ENCODE measurements around the gene LRRC59.

LRRC59 gene

GRCh38 chr17:50349243-50349600 is 48.1 kb downstream of the LRRC59 start:
- H2AFZ ChIP-seq (ENCODE audit: low read depth, low read length), result no peak overlapping the region
- H3K4me2 ChIP-seq (ENCODE audit: low read length), result no peak overlapping the region
- H3K4me1 ChIP-seq (ENCODE audit: low read length), result peaks cover 16% of the 10 kb centered on the region
- H3K79me2 ChIP-seq (ENCODE audit: low read length), result peaks cover 25% of the 10 kb centered on the region
- no peak overlapping the region for H3K4me3 ChIP-seq (ENCODE audit: low read length)
- no peaks in the 10 kb centered on the region for H3K9me3 ChIP-seq (ENCODE audit: insufficient read depth, low read length)
- peaks cover 28% of the 10 kb centered on the region; the same call in 1 of the 2 replicates for H4K20me1 ChIP-seq (ENCODE audit: insufficient read depth, low read length)
- TF ChIP-seq, protein P1, sequence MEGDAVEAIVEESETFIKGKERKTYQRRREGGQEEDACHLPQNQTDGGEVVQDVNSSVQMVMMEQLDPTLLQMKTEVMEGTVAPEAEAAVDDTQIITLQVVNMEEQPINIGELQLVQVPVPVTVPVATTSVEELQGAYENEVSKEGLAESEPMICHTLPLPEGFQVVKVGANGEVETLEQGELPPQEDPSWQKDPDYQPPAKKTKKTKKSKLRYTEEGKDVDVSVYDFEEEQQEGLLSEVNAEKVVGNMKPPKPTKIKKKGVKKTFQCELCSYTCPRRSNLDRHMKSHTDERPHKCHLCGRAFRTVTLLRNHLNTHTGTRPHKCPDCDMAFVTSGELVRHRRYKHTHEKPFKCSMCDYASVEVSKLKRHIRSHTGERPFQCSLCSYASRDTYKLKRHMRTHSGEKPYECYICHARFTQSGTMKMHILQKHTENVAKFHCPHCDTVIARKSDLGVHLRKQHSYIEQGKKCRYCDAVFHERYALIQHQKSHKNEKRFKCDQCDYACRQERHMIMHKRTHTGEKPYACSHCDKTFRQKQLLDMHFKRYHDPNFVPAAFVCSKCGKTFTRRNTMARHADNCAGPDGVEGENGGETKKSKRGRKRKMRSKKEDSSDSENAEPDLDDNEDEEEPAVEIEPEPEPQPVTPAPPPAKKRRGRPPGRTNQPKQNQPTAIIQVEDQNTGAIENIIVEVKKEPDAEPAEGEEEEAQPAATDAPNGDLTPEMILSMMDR (IDR thresholded peaks at IDR 0.05; ENCODE audit: low read depth, low read length), result no peak
- TF ChIP-seq EZH2phosphoT487 (IDR thresholded peaks at IDR 0.05; ENCODE audit: low read depth), result no peak
- H3K9ac ChIP-seq (ENCODE audit: low read length), result no peak overlapping the region
- no peaks in the 10 kb centered on the region for H3K36me3 ChIP-seq (replicated peaks; ENCODE audit: low read depth, low read length)
- no peaks in the 10 kb centered on the region for H3K27me3 ChIP-seq (ENCODE audit: low read depth, low read length)
- no peak overlapping the region for H3K27ac ChIP-seq (ENCODE audit: low read length)

- Histone ChIP-seq H3K4me1 (ENCODE audit: low read length) (peaks cover 16% of the 10 kb centered on the region), H3K27ac (ENCODE audit: low read length) (no peak overlapping the region), H3K36me3 (replicated peaks; ENCODE audit: low read depth, low read length) (no peaks in the 10 kb centered on the region), H3K9ac (ENCODE audit: low read length) (no peak overlapping the region), H2AFZ (ENCODE audit: low read depth, low read length) (no peak overlapping the region), H3K4me3 (ENCODE audit: low read length) (no peak overlapping the region), H3K4me2 (ENCODE audit: low read length) (no peak overlapping the region), H3K9me3 (ENCODE audit: insufficient read depth, low read length) (no peaks in the 10 kb centered on the region), H3K27me3 (ENCODE audit: low read depth, low read length) (no peaks in the 10 kb centered on the region), H3K79me2 (ENCODE audit: low read length) (peaks cover 25% of the 10 kb centered on the region), H4K20me1 (ENCODE audit: insufficient read depth, low read length) (peaks cover 28% of the 10 kb centered on the region; the same call in 1 of the 2 replicates)
- no peak for TF ChIP-seq EZH2phosphoT487 (IDR thresholded peaks at IDR 0.05; ENCODE audit: low read depth)
- TF ChIP-seq, protein P1 (IDR thresholded peaks at IDR 0.05; ENCODE audit: low read depth, low read length), result no peak
Measured at GRCh38 chr17:50348522-50349242, 48.6 kb downstream of the LRRC59 start.

DNA sequence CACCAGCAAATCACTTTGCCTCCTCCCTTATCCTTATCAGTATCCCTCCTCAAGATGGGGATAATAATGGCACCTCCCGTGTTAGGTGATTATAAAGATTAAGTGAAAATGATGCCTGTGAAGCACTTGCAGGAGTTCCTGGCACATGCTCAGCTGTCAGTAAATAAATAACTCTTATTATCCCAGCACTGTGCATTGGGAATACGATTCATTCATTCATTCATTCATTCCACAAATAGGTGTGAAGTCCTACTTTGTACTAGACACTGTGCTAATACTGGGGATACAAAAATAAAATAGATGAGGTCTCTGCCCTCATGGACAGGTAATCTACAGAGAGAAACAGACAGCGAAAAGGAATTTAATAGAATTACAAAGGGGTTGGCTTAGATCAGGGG is 49.4 kb downstream of the LRRC59 start:
- Histone ChIP-seq H2AFZ (ENCODE audit: low read depth, low read length) (no peak overlapping the region), H3K4me3 (ENCODE audit: low read length) (no peak overlapping the region), H3K79me2 (ENCODE audit: low read length) (peaks cover 25% of the 10 kb centered on the region), H4K20me1 (ENCODE audit: insufficient read depth, low read length) (peaks cover 28% of the 10 kb centered on the region; the same call in 1 of the 2 replicates), H3K4me1 (ENCODE audit: low read length) (peaks cover 16% of the 10 kb centered on the region), H3K27me3 (ENCODE audit: low read depth, low read length) (no peaks in the 10 kb centered on the region), H3K36me3 (replicated peaks; ENCODE audit: low read depth, low read length) (no peaks in the 10 kb centered on the region), H3K9me3 (ENCODE audit: insufficient read depth, low read length) (no peaks in the 10 kb centered on the region), H3K4me2 (ENCODE audit: low read length) (no peak overlapping the region), H3K9ac (ENCODE audit: low read length) (no peak overlapping the region), H3K27ac (ENCODE audit: low read length) (no peak overlapping the region)
- TF ChIP-seq, protein P1 (IDR thresholded peaks at IDR 0.05; ENCODE audit: low read depth, low read length), result no peak
- no peak for TF ChIP-seq EZH2phosphoT487 (IDR thresholded peaks at IDR 0.05; ENCODE audit: low read depth)

DNA sequence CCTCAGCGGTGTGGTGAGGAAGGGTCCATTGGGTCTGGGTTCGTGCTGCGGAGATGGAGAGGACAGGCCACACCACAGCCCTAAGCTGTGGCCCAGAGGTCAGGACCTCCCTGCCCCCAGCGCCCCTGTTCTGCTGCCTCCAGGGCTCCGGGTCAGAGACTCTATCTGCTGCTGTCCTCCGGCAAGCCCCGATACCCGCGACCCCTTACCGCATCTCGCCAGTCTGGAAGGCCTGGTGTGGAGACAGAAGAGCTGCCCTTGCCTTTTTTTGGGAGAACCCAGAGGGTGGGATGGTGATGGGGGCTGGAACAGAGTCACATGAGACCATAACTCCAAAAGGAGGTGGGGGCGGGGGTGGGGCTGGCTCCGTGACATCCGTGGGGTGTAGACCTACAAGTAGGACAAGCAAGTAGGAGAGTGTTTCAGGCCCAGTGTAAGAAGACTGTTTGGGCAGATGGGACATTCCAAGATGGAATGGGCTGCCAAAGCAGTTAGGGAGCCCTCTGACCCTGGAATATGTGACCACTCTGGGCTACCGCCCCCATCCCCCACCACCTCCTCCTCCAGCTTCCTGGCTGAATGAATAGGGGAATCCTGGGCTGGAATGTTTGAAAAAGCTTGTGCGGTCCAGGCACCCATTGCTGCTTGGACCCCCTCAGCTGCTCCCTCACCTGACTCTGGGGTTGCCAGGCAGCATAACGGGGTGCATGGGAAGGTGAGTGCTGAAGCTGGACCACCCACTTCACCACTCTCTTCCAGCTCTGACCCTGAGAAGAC is 50.0 kb downstream of the LRRC59 start:
- Histone ChIP-seq H3K27me3 (ENCODE audit: low read depth, low read length) (no peaks in the 10 kb centered on the region), H3K4me1 (ENCODE audit: low read length) (peaks cover 16% of the 10 kb centered on the region), H3K9me3 (ENCODE audit: insufficient read depth, low read length) (no peaks in the 10 kb centered on the region), H3K79me2 (ENCODE audit: low read length) (peaks cover 25% of the 10 kb centered on the region), H3K4me3 (ENCODE audit: low read length) (peak overlapping the region; percentile 99), H3K27ac (ENCODE audit: low read length) (no peak overlapping the region), H3K36me3 (replicated peaks; ENCODE audit: low read depth, low read length) (no peaks in the 10 kb centered on the region), H4K20me1 (ENCODE audit: insufficient read depth, low read length) (peaks cover 24% of the 10 kb centered on the region; the same call in 1 of the 2 replicates), H2AFZ (ENCODE audit: low read depth, low read length) (no peak overlapping the region), H3K9ac (ENCODE audit: low read length) (peak overlapping the region; percentile 86), H3K4me2 (ENCODE audit: low read length) (peak overlapping the region; percentile 98)
- TF ChIP-seq, protein P1 (IDR thresholded peaks at IDR 0.05; ENCODE audit: low read depth, low read length), result no peak
- TF ChIP-seq EZH2phosphoT487 (IDR thresholded peaks at IDR 0.05; ENCODE audit: low read depth), result no peak

Measured in OCI-LY3 (cell line).